SKM-1 treated with dmso at 0.1 percent for 144 hours (cell line): ENCODE results near the gene ATG2A.

Experiments used
- DNase-seq: peaks from one replicate; lab custom pipeline; 2025; ENCODE audit not compliant: unreplicated experiment; lab: John Stamatoyannopoulos, UW

The ATG2A gene

GRCh38 chr11:64905516-64906313 is 11.3 kb downstream of the ATG2A start:
- DNase-seq, result no peak

- no peak for DNase-seq
These were observed 13.6 kb downstream of the ATG2A start for GRCh38 chr11:64903291-64903833.

- DNase-seq, result no peak
These were observed 14.7 kb downstream of the ATG2A start for GRCh38 chr11:64902102-64902900.

- no peak for DNase-seq
These were observed 16.2 kb downstream of the ATG2A start for GRCh38 chr11:64900774-64901173.

- DNase-seq, result no peak
These were observed 16.7 kb downstream of the ATG2A start for GRCh38 chr11:64900263-64900678.

GRCh38 chr11:64898541-64898940 is 18.5 kb downstream of the ATG2A start:
- DNase-seq, result no peak

GRCh38 chr11:64898076-64898445 is 18.9 kb downstream of the ATG2A start:
- DNase-seq, result no peak

- DNase-seq, result no peak
These were observed 19.5 kb downstream of the ATG2A start for GRCh38 chr11:64897381-64898075.

GRCh38 chr11:64896448-64897022 is 20.5 kb downstream of the ATG2A start:
- no peak for DNase-seq

- no peak for DNase-seq
These were observed 22.1 kb downstream of the ATG2A start for GRCh38 chr11:64894812-64895452.

GRCh38 chr11:64894070-64894811 is 22.8 kb downstream of the ATG2A start:
- peak; percentile 35 for DNase-seq

GRCh38 chr11:64893194-64894069 is 23.6 kb downstream of the ATG2A start:
- no peak for DNase-seq

- DNase-seq, result no peak
These were observed 24.2 kb downstream of the ATG2A start for GRCh38 chr11:64892838-64893193.

GRCh38 chr11:64892411-64892831 is 24.6 kb downstream of the ATG2A start:
- DNase-seq, result no peak

GRCh38 chr11:64891880-64892279 is 25.1 kb downstream of the ATG2A start:
- DNase-seq, result no peak

GRCh38 chr11:64891215-64891848 is 25.7 kb downstream of the ATG2A start:
- no peak for DNase-seq

- DNase-seq, result no peak
These were observed 26.5 kb downstream of the ATG2A start for GRCh38 chr11:64890522-64890939.

GRCh38 chr11:64888729-64889511 is 28.1 kb downstream of the ATG2A start:
- DNase-seq, result no peak
